K562 treated with DMSO at 1 percent for 48 hours (cell line): Measurements from ENCODE around the gene RASGRP4. TPM values are rescaled to one million over a fixed set of nuclear protein-coding genes. Genes with fewer than 3 reads are reported as not detected.

Experiments used
- total RNA-seq: library from RNA; unstranded; fragments of 300-600 nt; gene quantifications from 2 replicates; pipeline ENCODE4 v1.2.3, GENCODE V29; 2022; ENCODE audit warnings: low replicate concordance; ENCODE audit errors: extremely low read depth

Gene RASGRP4
- not detected in 2 replicates for total RNA-seq

GRCh38 chr19:38425810-38426466 lies at the start of gene RASGRP4:
TSS of gene RASGRP4 (minus strand) at chr19:38426219. CDS start at chr19:38426091, 128 bp downstream.

GRCh38 chr19:38433268-38433733 lies 7.3 kb upstream of the RASGRP4 start, which contains the start of gene RYR1:
TSS of gene RYR1 (plus strand) at chr19:38433691. CDS start at chr19:38433830, 139 bp downstream.

GRCh38 chr19:38402967-38403674 lies 22.9 kb downstream of the RASGRP4 start, which contains the start of gene FAM98C:
TSS of gene FAM98C (plus strand) at chr19:38403093. CDS start at chr19:38403154, 61 bp downstream.

GRCh38 chr19:38388349-38389100 lies 37.5 kb downstream of the RASGRP4 start, which contains the start of gene SPRED3:
TSS of gene SPRED3 (plus strand) at chr19:38388697. CDS start at chr19:38390303, 1,606 bp downstream.

GRCh38 chr19:38387550-38388348 lies 38.3 kb downstream of the RASGRP4 start, which contains the start of gene GGN:
TSS of gene GGN (minus strand) at chr19:38388034. CDS start at chr19:38387261, 773 bp downstream.

GRCh38 chr19:38374332-38375097 lies 51.5 kb downstream of the RASGRP4 start, which contains the start of gene PSMD8:
TSS of gene PSMD8 (plus strand) at chr19:38374571. CDS start at chr19:38374602, 31 bp downstream.

Other genes starting within 250 kb of the RASGRP4 start
- not detected in 2 replicates for gene DPF1, start 202.0 kb downstream of the RASGRP4 start, total RNA-seq
- not detected in 2 replicates for gene PPP1R14A, start 169.8 kb downstream of the RASGRP4 start, total RNA-seq
- gene SPINT2, start 161.6 kb downstream of the RASGRP4 start, total RNA-seq = not detected in 2 replicates
- gene C19orf33, start 122.0 kb downstream of the RASGRP4 start, total RNA-seq = not detected in 2 replicates
- gene YIF1B, start 110.3 kb downstream of the RASGRP4 start, total RNA-seq = not detected in 2 replicates
- gene KCNK6, start 106.4 kb downstream of the RASGRP4 start, total RNA-seq = not detected in 2 replicates
- not detected in 2 replicates for gene CATSPERG, start 90.4 kb downstream of the RASGRP4 start, total RNA-seq
- not detected in 2 replicates for gene PSMD8, start 51.6 kb downstream of the RASGRP4 start, total RNA-seq
- not detected in 2 replicates for gene GGN, start 38.2 kb downstream of the RASGRP4 start, total RNA-seq
- gene SPRED3, start 37.5 kb downstream of the RASGRP4 start, total RNA-seq = not detected in 2 replicates
- not detected in 2 replicates for gene FAM98C, start 23.1 kb downstream of the RASGRP4 start, total RNA-seq
- gene RYR1, start 7.5 kb upstream of the RASGRP4 start, total RNA-seq = not detected in 2 replicates
- not detected in 2 replicates for gene MAP4K1, start 191.7 kb upstream of the RASGRP4 start, total RNA-seq
- 965 TPM in 1 of 2 replicates, not detected in the other for gene EIF3K, start 193.0 kb upstream of the RASGRP4 start, total RNA-seq
- 239 TPM in 1 of 2 replicates, not detected in the other for gene ACTN4, start 221.4 kb upstream of the RASGRP4 start, total RNA-seq